ENCODE data around the gene STARD8. TPM values are rescaled to one million over a fixed set of nuclear protein-coding genes. Genes with fewer than 3 reads are reported as not detected.

STARD8 gene
- total and polyA plus RNA-seq, 2 donors from 2014 or later: 12.7 to 23.4 TPM

DNA sequence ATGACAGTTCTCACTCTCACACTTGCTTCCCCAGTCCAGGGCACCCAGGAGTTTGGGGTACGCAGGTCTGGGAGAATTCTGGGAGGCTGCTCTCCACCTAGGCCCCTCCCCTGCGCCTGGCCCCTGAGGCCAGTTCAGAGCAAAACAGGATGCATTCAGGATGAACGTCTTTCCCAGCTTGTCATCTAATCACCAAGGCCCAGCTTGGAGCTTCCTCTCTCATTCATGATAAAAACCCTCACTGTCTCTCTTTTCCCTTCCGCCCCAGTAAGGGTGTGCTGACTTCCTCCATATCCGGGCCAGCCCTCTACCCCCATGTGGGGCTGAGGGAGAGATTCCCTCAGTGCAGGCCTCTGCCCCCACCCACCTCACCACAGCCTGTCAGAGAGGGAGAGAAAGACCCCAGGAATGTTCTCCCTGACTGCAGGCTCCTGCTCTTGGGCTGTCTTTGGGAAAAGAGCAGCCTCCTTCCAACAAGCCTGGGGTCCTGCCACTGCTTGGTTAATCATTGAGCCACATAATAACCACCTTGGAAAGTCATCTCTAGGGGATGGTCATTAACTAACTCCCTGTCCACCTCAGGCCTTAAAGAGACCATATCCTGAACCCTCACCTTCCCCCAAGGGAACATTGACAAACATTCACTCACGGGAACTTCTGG is 50.1 kb downstream of the STARD8 start:
- intact Hi-C loops (cut with DNase I): no loop called here
- Histone ChIP-seq H3K27me3 (ENCODE audit: control insufficient read depth, insufficient read depth, low read length) (no peaks in the 10 kb centered on the region), H3K9me3 (ENCODE audit: control insufficient read depth in 2 of 3, insufficient read depth in 1 of 3, low read length in 3 of 3) (no peaks in the 10 kb centered on the region), H3K27ac (ENCODE audit: low read depth in 2 of 2, low read length in 2 of 2) (peak overlapping the region; percentile 75 to 87), H3K36me3 (ENCODE audit: control insufficient read depth in 2 of 3, insufficient read depth in 3 of 3, low read length in 3 of 3) (no peaks in the 10 kb centered on the region), H3K9ac (ENCODE audit: low read length in 3 of 3) (peak overlapping the region in 2 of 3 donors; percentile 32 to 55), H3K4me3 (ENCODE audit: low read length in 3 of 3) (peak overlapping the region in 2 of 3 donors; percentile 48 to 75), H3K4me1 (ENCODE audit: control insufficient read depth in 2 of 3, insufficient read depth in 2 of 3, low read depth in 1 of 3, low read length in 3 of 3) (peaks cover 0 to 44% (median 35%) of the 10 kb centered on the region in 3 donors)
- peak in 2 of 5 donors; percentile 38 to 40 for DNase-seq
- no peak for FAIRE-seq
- TF ChIP-seq, protein P1, sequence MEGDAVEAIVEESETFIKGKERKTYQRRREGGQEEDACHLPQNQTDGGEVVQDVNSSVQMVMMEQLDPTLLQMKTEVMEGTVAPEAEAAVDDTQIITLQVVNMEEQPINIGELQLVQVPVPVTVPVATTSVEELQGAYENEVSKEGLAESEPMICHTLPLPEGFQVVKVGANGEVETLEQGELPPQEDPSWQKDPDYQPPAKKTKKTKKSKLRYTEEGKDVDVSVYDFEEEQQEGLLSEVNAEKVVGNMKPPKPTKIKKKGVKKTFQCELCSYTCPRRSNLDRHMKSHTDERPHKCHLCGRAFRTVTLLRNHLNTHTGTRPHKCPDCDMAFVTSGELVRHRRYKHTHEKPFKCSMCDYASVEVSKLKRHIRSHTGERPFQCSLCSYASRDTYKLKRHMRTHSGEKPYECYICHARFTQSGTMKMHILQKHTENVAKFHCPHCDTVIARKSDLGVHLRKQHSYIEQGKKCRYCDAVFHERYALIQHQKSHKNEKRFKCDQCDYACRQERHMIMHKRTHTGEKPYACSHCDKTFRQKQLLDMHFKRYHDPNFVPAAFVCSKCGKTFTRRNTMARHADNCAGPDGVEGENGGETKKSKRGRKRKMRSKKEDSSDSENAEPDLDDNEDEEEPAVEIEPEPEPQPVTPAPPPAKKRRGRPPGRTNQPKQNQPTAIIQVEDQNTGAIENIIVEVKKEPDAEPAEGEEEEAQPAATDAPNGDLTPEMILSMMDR (IDR thresholded peaks at IDR 0.05; ENCODE audit: borderline replicate concordance, extremely low read depth, insufficient read depth): no peak

DNA sequence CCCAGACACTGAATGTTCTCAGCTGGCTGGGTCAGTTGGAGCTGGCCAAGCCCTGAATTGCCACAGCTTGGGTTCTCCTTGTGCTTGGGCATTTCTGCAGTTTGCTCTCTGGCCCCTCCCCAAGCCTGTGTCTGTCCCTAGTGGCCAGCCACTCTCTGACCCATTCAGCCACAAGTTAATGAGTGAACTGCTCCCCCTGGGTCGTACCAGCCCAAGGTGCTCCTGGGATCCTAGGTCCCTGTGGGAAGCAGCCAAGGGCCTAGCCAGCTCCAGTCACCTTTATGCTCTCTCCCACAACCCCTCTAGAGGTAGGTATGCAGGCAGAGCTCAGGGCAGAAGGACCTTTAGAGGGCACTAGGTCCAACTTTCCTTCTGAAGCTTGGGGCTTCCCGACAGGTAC is 51.5 kb downstream of the STARD8 start:
- Histone ChIP-seq H3K9ac (ENCODE audit: low read length in 3 of 3) (no peak overlapping the region), H3K27me3 (ENCODE audit: control insufficient read depth, insufficient read depth, low read length) (no peaks in the 10 kb centered on the region), H3K4me1 (ENCODE audit: control insufficient read depth in 2 of 3, insufficient read depth in 2 of 3, low read depth in 1 of 3, low read length in 3 of 3) (peaks cover 0 to 52% (median 39%) of the 10 kb centered on the region in 3 donors), H3K9me3 (ENCODE audit: control insufficient read depth in 2 of 3, insufficient read depth in 1 of 3, low read length in 3 of 3) (no peaks in the 10 kb centered on the region), H3K36me3 (ENCODE audit: control insufficient read depth in 2 of 3, insufficient read depth in 3 of 3, low read length in 3 of 3) (no peaks in the 10 kb centered on the region), H3K27ac (ENCODE audit: low read depth in 2 of 2, low read length in 2 of 2) (peak overlapping the region; percentile 75 to 87), H3K4me3 (ENCODE audit: low read length in 3 of 3) (peak overlapping the region in 1 of 3 donors; percentile 48)
- peak; percentile 88 for FAIRE-seq
- DNase-seq: peak in 3 of 5 donors; percentile 18 to 46 (median 30)
- TF ChIP-seq, protein P1 (IDR thresholded peaks at IDR 0.05; ENCODE audit: borderline replicate concordance, extremely low read depth, insufficient read depth): no peak
- intact Hi-C loops (cut with DNase I): no loop called here

DNA sequence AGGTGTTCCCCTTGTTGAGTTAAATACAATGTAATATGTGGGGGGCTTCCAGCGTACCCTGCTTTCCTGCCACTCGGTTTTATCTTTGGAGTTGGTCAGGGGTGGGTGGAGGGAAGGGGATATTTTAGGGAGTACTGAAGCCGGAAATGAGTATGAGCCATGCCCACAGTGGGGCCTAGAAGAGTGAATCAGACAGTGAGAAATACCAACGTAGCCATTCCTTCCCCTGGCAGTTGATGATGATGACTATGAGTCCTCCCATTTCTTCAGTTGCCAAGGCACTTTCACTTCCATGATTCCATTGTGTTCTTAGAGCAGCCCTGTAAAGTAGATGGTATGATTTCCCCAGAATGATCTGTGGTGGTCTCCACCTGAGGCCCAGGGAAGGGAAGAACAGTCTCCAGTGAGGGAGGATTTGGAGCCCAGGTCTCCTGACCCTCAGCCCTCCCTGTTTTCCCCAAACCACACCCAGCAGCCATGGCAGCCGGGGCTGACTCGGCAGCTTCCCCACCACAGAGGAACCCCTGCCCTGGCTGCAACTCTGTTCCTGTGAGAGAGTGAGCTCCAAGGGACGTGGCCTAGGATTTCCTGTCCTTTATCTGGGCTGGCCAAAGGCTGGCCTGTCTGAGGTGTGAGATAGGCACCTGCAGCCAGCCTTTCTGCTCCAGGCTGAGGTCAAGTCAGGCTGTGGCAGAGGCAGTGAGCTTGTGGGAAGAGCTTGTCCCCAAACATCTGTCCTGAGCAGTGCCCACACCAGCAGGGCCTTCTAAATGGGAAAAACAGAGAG is 52.7 kb downstream of the STARD8 start:
- peak overlapping the region in 2 of 3 donors; percentile 8 to 24 for H3K4me3 ChIP-seq (ENCODE audit: low read length in 3 of 3)
- H3K36me3 ChIP-seq (ENCODE audit: control insufficient read depth in 2 of 3, insufficient read depth in 3 of 3, low read length in 3 of 3): no peaks in the 10 kb centered on the region
- H3K9me3 ChIP-seq (ENCODE audit: control insufficient read depth in 2 of 3, insufficient read depth in 1 of 3, low read length in 3 of 3): no peaks in the 10 kb centered on the region
- FAIRE-seq (no peak), DNase-seq (no peak)
- TF ChIP-seq, protein P1 (IDR thresholded peaks at IDR 0.05; ENCODE audit: borderline replicate concordance, extremely low read depth, insufficient read depth): no peak
- peak overlapping the region in 2 of 3 donors; percentile 9 to 19 for H3K9ac ChIP-seq (ENCODE audit: low read length in 3 of 3)
- intact Hi-C loops (cut with DNase I): no loop called here
- no peaks in the 10 kb centered on the region for H3K27me3 ChIP-seq (ENCODE audit: control insufficient read depth, insufficient read depth, low read length)
- H3K4me1 ChIP-seq (ENCODE audit: control insufficient read depth in 2 of 3, insufficient read depth in 2 of 3, low read depth in 1 of 3, low read length in 3 of 3): peaks cover 0 to 57% (median 39%) of the 10 kb centered on the region in 3 donors
- H3K27ac ChIP-seq (ENCODE audit: low read depth in 2 of 2, low read length in 2 of 2): peak overlapping the region; percentile 75 to 87

All from kidney (tissue), 14 donors.